Heart left ventricle (tissue), 16 donors: ENCODE results near the gene PRICKLE2. TPM values are rescaled to one million over a fixed set of nuclear protein-coding genes. Genes with fewer than 3 reads are reported as not detected.

Experiments used
- ATAC-seq, 4 donors: fragments of 200-7000 bp; cut with Tn5 transposase; one replicate each; pipeline ENCODE4 v1.9.1; 2020 to 2022; ENCODE audit warnings: moderate library complexity in 4 of 4, mild to moderate bottlenecking in 3 of 4, moderate number of reproducible peaks in 1 of 4
- DNase-seq, 5 donors: peaks; one replicate each; pipeline ENCODE4 v3.0.0-alpha.2; 2020
- H3K27ac ChIP-seq, 12 donors: fragments of 200-600 bp; sonication (generic) in 4 of 12; one replicate each; pipeline versions ENCODE4 v1.5.0 to v1.8.0; 2016 to 2022; ENCODE audit warnings: mild to moderate bottlenecking in 2 of 12
- H3K27me3 ChIP-seq, 9 donors: fragments of 200-600 bp; sonication (generic) in 2 of 9; one replicate each; pipeline versions ENCODE4 v1.5.1 to v1.8.0; 2016 to 2022; ENCODE audit warnings: mild to moderate bottlenecking in 3 of 9
- H3K36me3 ChIP-seq, 9 donors: fragments of 200-600 bp; sonication (generic) in 2 of 9; one replicate each; pipeline versions ENCODE4 v1.5.0 to v1.8.0; 2018 to 2022; ENCODE audit warnings: mild to moderate bottlenecking in 2 of 9
- H3K4me1 ChIP-seq, 12 donors: fragments of 200-600 bp; sonication (generic) in 4 of 12; one replicate each; pipeline versions ENCODE4 v1.5.0 to v1.8.0; 2016 to 2022; ENCODE audit warnings: mild to moderate bottlenecking in 3 of 12
- H3K4me3 ChIP-seq, 12 donors: fragments of 200-600 bp; sonication (generic) in 4 of 12; one replicate each; pipeline versions ENCODE4 v1.5.0 to v1.8.0; 2017 to 2022; ENCODE audit warnings: mild to moderate bottlenecking in 9 of 12, moderate library complexity in 4 of 12
- H3K9me3 ChIP-seq, 12 donors: fragments of 200-600 bp; sonication (generic) in 4 of 12; one replicate each; pipeline versions ENCODE4 v1.5.0 to v1.8.0; 2016 to 2022; ENCODE audit warnings: mild to moderate bottlenecking in 1 of 12
- CTCF ChIP-seq, 12 donors: fragments of 200-600 bp; sonication (generic) in 4 of 12; IDR thresholded peaks; one replicate each; pipeline versions ENCODE4 v1.5.0 to v1.8.0; 2018 to 2022; ENCODE audit warnings: antibody characterized with exemption in 12 of 12, mild to moderate bottlenecking in 5 of 12
- POLR2A ChIP-seq, 2 donors: fragments of 450-650 bp; IDR thresholded peaks; one replicate each; pipeline ENCODE4 v1.6.1; 2017; ENCODE audit warnings: antibody characterized with exemption in 2 of 2, mild to moderate bottlenecking in 2 of 2, moderate library complexity in 2 of 2
- whole genome bisulfite sequencing, 4 donors: extraction: QIAGEN DNeasy Blood & Tissue Kit in 2 of 4; methylation state at CpG; one replicate each; pipeline versions ENCODE4 v1.1.5 to v1.1.7; 2013 to 2018; 5-methylcytosine and 5-hydroxymethylcytosine counted together
- intact Hi-C, 10 donors: fragments of 100-400 bp; cut with DNase I; formaldehyde crosslinking; loops; one replicate each; pipeline versions ENCODE4 v1.11.1 to v1.14.2; 2022
- polyA plus RNA-seq, 2 donors: library from polyadenylated mRNA; stranded (reverse); fragments of 200-250 nt; gene quantifications; one replicate each; pipeline ENCODE4 v1.2.3, GENCODE V29; 2013
- total RNA-seq, 9 donors: library from RNA; depleted of rRNA in 2 of 9; stranded (reverse); fragments of >200 nt in 2 of 9; fragmentation: NEBNext Ultra II Directional in 3 of 9; extraction: Animal tissue kit (Norgen Biotek cat#: 25700) in 3 of 9; gene quantifications; one replicate each; pipeline versions ENCODE4 v1.1.0 to v1.2.4, GENCODE V29; 2016 to 2023
- donor health status: ischemic (EF 13 %, LVEDD 7.1; RV severe dilation, severe dysfunction).
- donor health status: healthy with polysubstance abuse.
- donor health status: DM: no; HTN: yes; CAD: no.
- donor health status: DM: no; HTN: no; CAD: no.
- donor health status: ischemic (EF 25% LVEDD 6.9; RV normal size, moderate dysfunction).
- donor health status: ischemic (EF 25% LVEDD 5.7; RV mildly dilated, moderate dysfunction).
- donor health status: healthy.
- donor health status: DM: yes; HTN: yes; CAD: no.
- donor health status: ischemic (EF 35%, LVEDD 5.7; RV mildly dilated, moderate dysfunction).
- donor health status: nonischemic (EF 11% LVEDD 7.7; RV severe dilation, severe dysfunction).
- donor health status: DM: yes; HTN: yes; CAD: no.
- donor health status: PGD.
- donor health status: ischemic (EF 29% LVEDD 5.4; RV normal size, mild dysfunction).
- donor health status: nonischemic (EF 23%, LVEDD 6.1; RV moderate dilation, normal function).

PRICKLE2 gene
- total and polyA plus RNA-seq, 11 donors: 1.5 to 15.2 (median 7.3) TPM

- no peaks in the 10 kb centered on the region for H3K9me3 ChIP-seq
- H3K27ac ChIP-seq: no peak overlapping the region
- intact Hi-C loops: loop anchor here in 2 of 10 donors (10.0 kb wide), 1 partner anchor 216 kb away; no protein-coding TSS in a partner anchor
- peaks cover 0 to 4% (median 0%) of the 10 kb centered on the region in 9 donors for H3K36me3 ChIP-seq
- H3K27me3 ChIP-seq: no peaks in the 10 kb centered on the region
- WGBS, 4 donors: 87 to 93% (median 90%) methylated on average over 4 of the region's 4 CpGs
- ATAC-seq (no peak), DNase-seq (no peak)
- TF ChIP-seq POLR2A (IDR thresholded peaks at IDR 0.05) (no peak), CTCF (IDR thresholded peaks at IDR 0.05) (peak in 6 of 12 donors; percentile 20 to 44 (median 24))
- no peak overlapping the region for H3K4me3 ChIP-seq
- H3K4me1 ChIP-seq: peaks cover 0 to 6% (median 2%) of the 10 kb centered on the region in 12 donors
Observed at GRCh38 chr3:64179249-64179648, 46.0 kb downstream of the PRICKLE2 start.

- intact Hi-C loops: loop anchor here in 2 of 10 donors (10.0 kb wide), 1 partner anchor 216 kb away; no protein-coding TSS in a partner anchor
- H3K4me1 ChIP-seq: peaks cover 0 to 5% (median 0%) of the 10 kb centered on the region in 12 donors
- no peak overlapping the region for H3K27ac ChIP-seq
- H3K27me3 ChIP-seq: no peaks in the 10 kb centered on the region
- H3K4me3 ChIP-seq: no peak overlapping the region
- no peaks in the 10 kb centered on the region for H3K9me3 ChIP-seq
- TF ChIP-seq POLR2A (IDR thresholded peaks at IDR 0.05) (no peak), CTCF (IDR thresholded peaks at IDR 0.05) (no peak)
- ATAC-seq (no peak), DNase-seq (no peak)
- 80 to 97% (median 89%) methylated on average over 2 of the region's 2 CpGs for WGBS, 4 donors
- peaks cover 0 to 4% (median 0%) of the 10 kb centered on the region in 9 donors for H3K36me3 ChIP-seq
Observed at GRCh38 chr3:64178419-64178818, 46.8 kb downstream of the PRICKLE2 start.

GRCh38 chr3:64176461-64176996 lies 48.7 kb downstream of the PRICKLE2 start:
- no peak for DNase-seq
- Histone ChIP-seq H3K9me3 (no peaks in the 10 kb centered on the region), H3K4me1 (peaks cover 0 to 7% (median 0%) of the 10 kb centered on the region in 12 donors), H3K27me3 (no peaks in the 10 kb centered on the region), H3K4me3 (no peak overlapping the region), H3K27ac (no peak overlapping the region), H3K36me3 (peaks cover 0 to 4% (median 0%) of the 10 kb centered on the region in 9 donors)
- intact Hi-C loops: loop anchor here in 2 of 10 donors (10.0 kb wide), 1 partner anchor 218 kb away; no protein-coding TSS in a partner anchor
- no peak for ATAC-seq
- TF ChIP-seq POLR2A (IDR thresholded peaks at IDR 0.05): no peak
- TF ChIP-seq CTCF (IDR thresholded peaks at IDR 0.05): no peak
- WGBS, 4 donors: 90 to 95% (median 94%) methylated on average over 4 of the region's 4 CpGs

GRCh38 chr3:64174328-64174727 lies 50.9 kb downstream of the PRICKLE2 start:
- WGBS, 4 donors: 82 to 88% (median 86%) methylated on average over 6 of the region's 6 CpGs
- DNase-seq: no peak
- no peak for ATAC-seq
- Histone ChIP-seq H3K36me3 (no peaks in the 10 kb centered on the region), H3K27ac (no peak overlapping the region), H3K4me3 (no peak overlapping the region), H3K4me1 (peaks cover 0 to 7% (median 0%) of the 10 kb centered on the region in 12 donors), H3K9me3 (no peaks in the 10 kb centered on the region), H3K27me3 (no peaks in the 10 kb centered on the region)
- TF ChIP-seq CTCF (IDR thresholded peaks at IDR 0.05) (no peak), POLR2A (IDR thresholded peaks at IDR 0.05) (no peak)
- intact Hi-C loops: loop anchor here in 2 of 10 donors (10.0 kb wide), 1 partner anchor 220 kb away; no protein-coding TSS in a partner anchor
